CD4-positive, alpha-beta T cell treated with Interleukin-4 for 4 hours (primary cell): Measurements from ENCODE around the gene KRIT1.

ENCODE experiments used
- DNase-seq: peaks from one replicate; pipeline ENCODE4 v3.0.0-alpha.2; 2020

Gene KRIT1

GRCh38 chr7:92150450-92151017, 95.2 kb downstream of the KRIT1 start:
- DNase-seq = no peak

- no peak for DNase-seq
These were observed 95.9 kb downstream of the KRIT1 start for GRCh38 chr7:92149736-92150239.
